Naive thymus-derived CD4-positive, alpha-beta T cell (primary cell): ENCODE data around the gene COQ9. TPM values are rescaled to one million over a fixed set of nuclear protein-coding genes. Genes with fewer than 3 reads are reported as not detected.

ENCODE experiments used
- ATAC-seq: fragments of 150-1000 bp; cut with Tn5 transposase; 2 replicates; pipeline ENCODE4 v1.10.0; 2021; ENCODE audit warnings: mild to moderate bottlenecking, moderate library complexity
- CTCF ChIA-PET: fragments of 350-600 bp; sonication (Branson Sonifier 250); formaldehyde crosslinking; loops from one replicate; lab custom pipeline; 2021; ENCODE audit warnings: antibody characterized with exemption; lab: Charles Lee
- POLR2A ChIA-PET: fragments of 350-600 bp; sonication (Branson Sonifier 250); formaldehyde crosslinking; loops from one replicate; lab custom pipeline; 2021; ENCODE audit warnings: antibody characterized with exemption, inconsistent platforms; lab: Charles Lee
- DNase-seq, 9 donors: peaks; one replicate each; pipeline versions ENCODE4 v3.0.0 to v3.0.0-alpha.2; 2020 to 2022; ENCODE audit warnings: mixed read lengths in 1 of 9
- H3K27ac ChIP-seq: one replicate; pipeline ENCODE4 v1.7.0; 2013; ENCODE audit warnings: mild to moderate bottlenecking, low read depth, low read length, moderate library complexity
- H3K27me3 ChIP-seq, 2 donors: one replicate each; pipeline ENCODE4 v1.7.0; 2013; ENCODE audit warnings: low read length in 2 of 2, mild to moderate bottlenecking in 2 of 2, moderate library complexity in 2 of 2; ENCODE audit not compliant: control insufficient read depth in 2 of 2, insufficient read depth in 2 of 2
- H3K36me3 ChIP-seq, 3 experiments: 1 replicate in 2 of 3; 2 replicates in 1 of 3; pipeline ENCODE4 v1.7.0; 2013; ENCODE audit warnings: low read length in 3 of 3, mild to moderate bottlenecking in 3 of 3, moderate library complexity in 1 of 3; ENCODE audit not compliant: insufficient read depth in 3 of 3, control insufficient read depth in 2 of 3
- H3K4me1 ChIP-seq, 2 donors: one replicate each; pipeline ENCODE4 v1.7.0; 2013; ENCODE audit warnings: low read length in 2 of 2, mild to moderate bottlenecking in 2 of 2, moderate library complexity in 1 of 2; ENCODE audit not compliant: control insufficient read depth in 2 of 2, insufficient read depth in 2 of 2
- H3K4me3 ChIP-seq: 2 replicates; pipeline ENCODE4 v1.7.0; 2013; ENCODE audit warnings: mild to moderate bottlenecking, low read length
- H3K9me3 ChIP-seq, 3 experiments: 1 replicate in 2 of 3; 2 replicates in 1 of 3; pipeline ENCODE4 v1.7.0; 2013; ENCODE audit warnings: low read length in 3 of 3; ENCODE audit not compliant: control insufficient read depth in 2 of 3
- H3K27ac Mint-ChIP-seq, 9 donors: one replicate each; pipeline ENCODE4 v1.8.0; 2020 to 2022; ENCODE audit warnings: mixed read lengths in 9 of 9, mild to moderate bottlenecking in 8 of 9, moderate library complexity in 5 of 9, inconsistent platforms in 2 of 9
- H3K27me3 Mint-ChIP-seq, 5 donors: one replicate each; pipeline ENCODE4 v1.8.0; 2021 to 2022; ENCODE audit warnings: mixed read lengths in 5 of 5, mild to moderate bottlenecking in 1 of 5
- H3K36me3 Mint-ChIP-seq, 5 donors: one replicate each; pipeline ENCODE4 v1.8.0; 2020 to 2022; ENCODE audit warnings: mixed read lengths in 5 of 5, mild to moderate bottlenecking in 3 of 5, inconsistent platforms in 1 of 5
- H3K4me1 Mint-ChIP-seq, 7 donors: one replicate each; pipeline ENCODE4 v1.8.0; 2020 to 2022; ENCODE audit warnings: mixed read lengths in 7 of 7, mild to moderate bottlenecking in 3 of 7, inconsistent platforms in 1 of 7
- H3K4me3 Mint-ChIP-seq, 10 donors: one replicate each; pipeline ENCODE4 v1.8.0; 2020 to 2022; ENCODE audit warnings: mild to moderate bottlenecking in 10 of 10, mixed read lengths in 10 of 10, moderate library complexity in 6 of 10, inconsistent platforms in 2 of 10
- H3K9me3 Mint-ChIP-seq, 11 donors: one replicate each; pipeline ENCODE4 v1.8.0; 2020 to 2022; ENCODE audit warnings: mixed read lengths in 11 of 11, mild to moderate bottlenecking in 4 of 11, inconsistent platforms in 1 of 11, moderate library complexity in 1 of 11
- intact Hi-C, 2 donors: fragments of 100-400 bp; cut with micrococcal nuclease; formaldehyde crosslinking; loops; one replicate each; pipeline ENCODE4 v1.15.1; 2023
- polyA plus RNA-seq, 2 donors: library from polyadenylated mRNA; unstranded; fragments of 300-500 nt; fragmentation: Illumina TruSeq; gene quantifications; one replicate each; pipeline ENCODE4 v1.2.3, GENCODE V29; 2021
- total RNA-seq, 6 experiments: library from RNA in 5 of 6; stranded (reverse) in 5 of 6; gene quantifications; 1 replicate in 5 of 6; 2 replicates in 1 of 6; pipeline ENCODE4 v1.2.3 and lab custom pipeline; 2021 to 2026

COQ9 gene
- total and polyA plus RNA-seq, 7 experiments from 2014 or later: 16.4 to 51.7 (median 36.6) TPM

DNA sequence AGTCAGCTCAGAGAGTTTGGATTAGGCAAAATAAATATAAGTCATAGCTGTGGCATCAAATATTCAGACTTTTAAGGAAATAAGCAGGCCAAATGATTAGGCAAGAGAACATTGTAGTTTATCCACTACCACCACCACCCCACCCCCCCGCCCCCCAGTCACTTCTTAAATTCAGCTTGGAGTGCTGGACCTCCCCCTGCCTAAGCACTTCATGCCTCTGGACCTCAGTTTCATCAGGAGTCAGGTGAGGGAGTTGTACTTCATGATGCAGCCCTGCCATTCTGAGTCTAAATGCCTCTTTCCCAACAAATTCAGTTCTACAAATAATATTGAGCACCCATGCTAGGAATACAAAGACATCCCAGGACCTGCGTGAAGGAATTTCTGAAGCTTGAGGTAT lies 17.2 kb downstream of the COQ9 start:
- H3K4me3 ChIP-seq: no peak overlapping the region
- DNase-seq (no peak), ATAC-seq (no peak)
- H3K27ac ChIP-seq: no peak overlapping the region
- H3K9me3 ChIP-seq: no peaks in the 10 kb centered on the region
- H3K36me3 Mint-ChIP-seq: peaks cover 8 to 48% (median 19%) of the 10 kb centered on the region in 5 donors
- peaks cover 22 to 48% (median 38%) of the 10 kb centered on the region in 7 donors for H3K4me1 Mint-ChIP-seq
- peaks cover 0 to 2% (median 0%) of the 10 kb centered on the region in 11 donors for H3K9me3 Mint-ChIP-seq
- H3K27me3 ChIP-seq: no peaks in the 10 kb centered on the region
- ChIA-PET POLR2A (interaction anchor here (0.6 to 5.8 kb wide), 6 partner anchors 11 to 528 kb away, joined by 3 to 95 read pairs (median 3); partner anchors contain the start of genes CIAPIN1 and COQ9), CTCF (interaction anchor here (0.5 to 1.1 kb wide), 4 partner anchors 17 to 156 kb away, joined by 3 to 6 read pairs (median 3); partner anchors contain the start of genes CIAPIN1 and COQ9)
- peak overlapping the region in 6 of 9 donors; percentile 72 to 100 (median 91) for H3K27ac Mint-ChIP-seq
- H3K27me3 Mint-ChIP-seq: no peaks in the 10 kb centered on the region
- H3K4me1 ChIP-seq: peaks cover 17 to 23% of the 10 kb centered on the region in 2 donors
- H3K36me3 ChIP-seq: peaks cover 16 to 71% (median 24%) of the 10 kb centered on the region in 3 experiments
- H3K4me3 Mint-ChIP-seq: peak overlapping the region in 7 of 10 donors; percentile 43 to 100 (median 96)
- intact Hi-C loops: loop anchor here in 1 of 2 donors (5.0 kb wide), 1 partner anchor 53 kb away; no protein-coding TSS in a partner anchor

GRCh38 chr16:57468346-57468745 lies 21.1 kb downstream of the COQ9 start:
- intact Hi-C loops: no loop called here
- Histone ChIP-seq H3K27me3 (no peaks in the 10 kb centered on the region), H3K27ac (no peak overlapping the region), H3K9me3 (no peaks in the 10 kb centered on the region), H3K4me1 (peaks cover 14 to 16% of the 10 kb centered on the region in 2 donors), H3K36me3 (peaks cover 26 to 91% (median 32%) of the 10 kb centered on the region in 3 experiments), H3K4me3 (no peak overlapping the region)
- Mint-ChIP-seq H3K4me3 (no peak overlapping the region), H3K9me3 (peaks cover 0 to 2% (median 0%) of the 10 kb centered on the region in 11 donors), H3K36me3 (peaks cover 4 to 57% (median 16%) of the 10 kb centered on the region in 5 donors), H3K27ac (no peak overlapping the region), H3K4me1 (peaks cover 29 to 35% (median 32%) of the 10 kb centered on the region in 7 donors), H3K27me3 (no peaks in the 10 kb centered on the region)
- POLR2A ChIA-PET: no interaction called here
- DNase-seq: no peak
- no peak for ATAC-seq
- CTCF ChIA-PET: interaction anchor here (0.6 kb wide), 1 partner anchor 37 kb away, joined by 4 read pairs; no protein-coding TSS in a partner anchor

DNA sequence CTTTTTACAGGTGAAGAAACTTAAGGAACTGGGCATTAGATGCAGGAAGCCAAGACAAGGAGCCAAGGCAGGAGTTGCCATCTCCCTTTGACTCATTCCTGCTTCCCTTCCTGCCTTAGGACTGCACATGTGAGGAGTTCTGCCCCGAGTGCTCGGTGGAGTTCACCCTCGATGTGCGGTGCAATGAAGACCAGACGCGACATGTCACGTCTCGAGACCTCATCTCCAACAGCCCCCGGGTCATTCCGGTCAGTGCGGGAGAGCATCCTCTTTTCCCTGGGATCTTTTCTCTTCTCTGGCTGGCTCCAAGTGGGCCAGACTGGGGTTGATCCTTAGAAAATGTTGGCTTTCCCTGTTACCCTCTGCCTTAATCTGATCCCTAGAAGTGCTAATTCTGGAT lies 21.8 kb downstream of the COQ9 start:
- CTCF ChIA-PET: no interaction called here
- no peak for ATAC-seq
- no peak overlapping the region for H3K27ac Mint-ChIP-seq
- Histone ChIP-seq H3K27me3 (no peaks in the 10 kb centered on the region), H3K27ac (no peak overlapping the region), H3K4me1 (peaks cover 7 to 10% of the 10 kb centered on the region in 2 donors), H3K4me3 (no peak overlapping the region), H3K9me3 (no peaks in the 10 kb centered on the region), H3K36me3 (peaks cover 26 to 91% (median 32%) of the 10 kb centered on the region in 3 experiments)
- peak in 1 of 9 donors; percentile 8 for DNase-seq
- no peaks in the 10 kb centered on the region for H3K27me3 Mint-ChIP-seq
- POLR2A ChIA-PET: no interaction called here
- intact Hi-C loops: no loop called here
- peaks cover 0 to 2% (median 0%) of the 10 kb centered on the region in 11 donors for H3K9me3 Mint-ChIP-seq
- H3K4me3 Mint-ChIP-seq: no peak overlapping the region
- H3K36me3 Mint-ChIP-seq: peaks cover 4 to 55% (median 15%) of the 10 kb centered on the region in 5 donors
- peaks cover 22 to 29% (median 27%) of the 10 kb centered on the region in 7 donors for H3K4me1 Mint-ChIP-seq

GRCh38 chr16:57469917-57470470 lies 22.7 kb downstream of the COQ9 start:
- Mint-ChIP-seq H3K27ac (no peak overlapping the region), H3K9me3 (no peaks in the 10 kb centered on the region), H3K27me3 (no peaks in the 10 kb centered on the region), H3K36me3 (peaks cover 4 to 47% (median 12%) of the 10 kb centered on the region in 5 donors), H3K4me1 (peaks cover 13 to 22% (median 19%) of the 10 kb centered on the region in 7 donors), H3K4me3 (no peak overlapping the region)
- CTCF ChIA-PET: no interaction called here
- ATAC-seq: no peak
- H3K9me3 ChIP-seq: no peaks in the 10 kb centered on the region
- no peak overlapping the region for H3K27ac ChIP-seq
- no peaks in the 10 kb centered on the region for H3K27me3 ChIP-seq
- intact Hi-C loops: no loop called here
- POLR2A ChIA-PET: interaction anchor here (1.9 kb wide), 1 partner anchor 17 kb away, joined by 5 read pairs; the partner anchor contains the start of gene DOK4
- peaks cover 26 to 84% (median 32%) of the 10 kb centered on the region in 3 experiments for H3K36me3 ChIP-seq
- peaks cover 1 to 3% of the 10 kb centered on the region in 2 donors for H3K4me1 ChIP-seq
- H3K4me3 ChIP-seq: no peak overlapping the region
- no peak for DNase-seq

GRCh38 chr16:57470711-57471110 lies 23.4 kb downstream of the COQ9 start:
- POLR2A ChIA-PET: interaction anchor here (1.0 to 1.9 kb wide), 2 partner anchors 8 to 16 kb away, joined by 3 to 5 read pairs; partner anchors contain the start of genes DOK4 and POLR2C
- intact Hi-C loops: no loop called here
- Histone ChIP-seq H3K4me1 (no peaks in the 10 kb centered on the region), H3K27me3 (no peaks in the 10 kb centered on the region), H3K36me3 (peaks cover 24 to 77% (median 32%) of the 10 kb centered on the region in 3 experiments), H3K4me3 (no peak overlapping the region), H3K9me3 (no peaks in the 10 kb centered on the region), H3K27ac (no peak overlapping the region)
- no peak for DNase-seq
- Mint-ChIP-seq H3K27ac (no peak overlapping the region), H3K27me3 (no peaks in the 10 kb centered on the region), H3K4me3 (no peak overlapping the region), H3K4me1 (peaks cover 11 to 16% (median 13%) of the 10 kb centered on the region in 7 donors), H3K36me3 (peaks cover 4 to 42% (median 10%) of the 10 kb centered on the region in 5 donors), H3K9me3 (no peaks in the 10 kb centered on the region)
- CTCF ChIA-PET: no interaction called here
- no peak for ATAC-seq

DNA sequence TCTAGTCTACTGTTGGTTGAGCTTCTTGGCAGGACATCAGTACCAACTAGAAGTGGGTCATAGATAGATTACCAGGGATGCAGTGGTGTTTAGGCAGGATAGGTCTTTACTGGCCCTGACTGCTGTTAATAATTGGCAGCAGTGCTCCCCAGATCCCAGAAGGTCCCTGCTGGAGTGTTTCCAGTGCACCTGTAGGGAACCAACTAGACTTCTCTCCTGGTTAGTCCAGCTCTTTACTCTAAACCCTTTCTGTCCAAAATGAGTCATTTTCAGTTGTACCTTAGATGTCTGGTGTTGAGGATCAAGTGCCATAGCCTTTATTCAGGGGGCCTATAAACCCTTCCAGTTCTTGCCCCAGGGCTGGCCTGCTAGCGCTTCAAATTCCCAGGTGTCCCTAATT lies 23.9 kb downstream of the COQ9 start:
- Mint-ChIP-seq H3K4me3 (no peak overlapping the region), H3K27ac (peak overlapping the region in 1 of 9 donors; percentile 69), H3K4me1 (peaks cover 10 to 16% (median 12%) of the 10 kb centered on the region in 7 donors), H3K27me3 (no peaks in the 10 kb centered on the region), H3K36me3 (peaks cover 0 to 37% (median 5%) of the 10 kb centered on the region in 5 donors), H3K9me3 (no peaks in the 10 kb centered on the region)
- DNase-seq (no peak), ATAC-seq (no peak)
- peaks cover 19 to 72% (median 29%) of the 10 kb centered on the region in 3 experiments for H3K36me3 ChIP-seq
- H3K27me3 ChIP-seq: no peaks in the 10 kb centered on the region
- ChIA-PET CTCF (no interaction called here), POLR2A (interaction anchor here (1.0 to 1.9 kb wide), 3 partner anchors 8 to 16 kb away, joined by 3 to 5 read pairs (median 3); partner anchors contain the start of genes DOK4 and POLR2C)
- intact Hi-C loops: no loop called here
- H3K27ac ChIP-seq: no peak overlapping the region
- no peaks in the 10 kb centered on the region for H3K9me3 ChIP-seq
- no peak overlapping the region for H3K4me3 ChIP-seq
- H3K4me1 ChIP-seq: peaks cover 4% of the 10 kb centered on the region in 2 donors
